Measurements from ENCODE around the gene MAP1S. TPM values are rescaled to one million over a fixed set of nuclear protein-coding genes. Genes with fewer than 3 reads are reported as not detected.
A peak's percentile ranks its signal among the peaks of the same experiment; 100 is the strongest.
"Not testable (repeated sequence)": the region's sequence is repeated elsewhere in the genome, so short reads cannot be mapped to it uniquely, and the experiment has no call there.

The MAP1S gene
- total RNA-seq, 1 experiment from 2014 or later = 51.4 TPM

- Mint-ChIP-seq H3K36me3 (ENCODE audit: insufficient read depth, unreplicated experiment) (peaks cover 6% of the 10 kb centered on the region), H3K4me1 (ENCODE audit: low read depth, unreplicated experiment) (no peaks in the 10 kb centered on the region), H3K9me3 (ENCODE audit: unreplicated experiment) (no peaks in the 10 kb centered on the region), H3K4me3 (ENCODE audit: unreplicated experiment) (no peak overlapping the region), H3K27me3 (ENCODE audit: insufficient read depth, unreplicated experiment) (no peaks in the 10 kb centered on the region), H3K27ac (ENCODE audit: unreplicated experiment) (no peak overlapping the region)
- ChIA-PET CTCF (interaction anchor here (0.6 to 2.0 kb wide), 3 partner anchors 10 to 170 kb away, joined by 3 to 5 read pairs (median 3); partner anchors contain the start of gene RPL18A), POLR2A (no interaction called here)
- TF ChIP-seq CTCF (IDR thresholded peaks at IDR 0.05; ENCODE audit: insufficient read depth in 1 of 2, low read depth in 1 of 2, low read length in 1 of 2, severe bottlenecking in 1 of 2, unreplicated experiment in 1 of 2) = no peak
- H3K4me1 ChIP-seq = no peaks in the 10 kb centered on the region
- DNase-seq = no peak
- no peak overlapping the region for H3K4me3 ChIP-seq (ENCODE audit: low read depth, low read length)
- H3K36me3 ChIP-seq (ENCODE audit: control insufficient read depth, insufficient read depth, low read length) = no peaks in the 10 kb centered on the region
- H3K9me3 ChIP-seq = no peaks in the 10 kb centered on the region
- BruUV-seq (replicated peaks) = no TSS peak
- intact Hi-C loops (cut with micrococcal nuclease; ENCODE audit: unreplicated experiment) = no loop called here
- H3K27me3 ChIP-seq (replicated peaks; ENCODE audit: control insufficient read depth, insufficient read depth, low read length) = no peaks in the 10 kb centered on the region
These were observed 56.9 kb downstream of the MAP1S start for GRCh38 chr19:17775991-17776803.

- BruUV-seq (replicated peaks); H3K27ac Mint-ChIP-seq (ENCODE audit: unreplicated experiment); H3K36me3 Mint-ChIP-seq (ENCODE audit: insufficient read depth, unreplicated experiment); H3K36me3 ChIP-seq (ENCODE audit: control insufficient read depth, insufficient read depth, low read length); H3K4me3 ChIP-seq (ENCODE audit: low read depth, low read length); DNase-seq; H3K27me3 Mint-ChIP-seq (ENCODE audit: insufficient read depth, unreplicated experiment); H3K4me3 Mint-ChIP-seq (ENCODE audit: unreplicated experiment); H3K9me3 Mint-ChIP-seq (ENCODE audit: unreplicated experiment); intact Hi-C loops (cut with micrococcal nuclease; ENCODE audit: unreplicated experiment); POLR2A ChIA-PET; H3K4me1 Mint-ChIP-seq (ENCODE audit: low read depth, unreplicated experiment); H3K4me1 ChIP-seq; H3K9me3 ChIP-seq; H3K27me3 ChIP-seq (replicated peaks; ENCODE audit: control insufficient read depth, insufficient read depth, low read length); CTCF ChIA-PET: not testable (repeated sequence)
These were observed 58.6 kb downstream of the MAP1S start for GRCh38 chr19:17777840-17778239.

- peaks cover 6% of the 10 kb centered on the region for H3K36me3 Mint-ChIP-seq (ENCODE audit: insufficient read depth, unreplicated experiment)
- intact Hi-C loops (cut with micrococcal nuclease; ENCODE audit: unreplicated experiment) = no loop called here
- BruUV-seq (replicated peaks) = no TSS peak
- Histone ChIP-seq H3K36me3 (ENCODE audit: control insufficient read depth, insufficient read depth, low read length) (no peaks in the 10 kb centered on the region), H3K4me1 (no peaks in the 10 kb centered on the region), H3K4me3 (ENCODE audit: low read depth, low read length) (no peak overlapping the region), H3K9me3 (no peaks in the 10 kb centered on the region), H3K27me3 (replicated peaks; ENCODE audit: control insufficient read depth, insufficient read depth, low read length) (no peaks in the 10 kb centered on the region)
- no peaks in the 10 kb centered on the region for H3K9me3 Mint-ChIP-seq (ENCODE audit: unreplicated experiment)
- no peak overlapping the region for H3K27ac Mint-ChIP-seq (ENCODE audit: unreplicated experiment)
- ChIA-PET CTCF (interaction anchor here (0.6 kb wide), 1 partner anchor 10 kb away, joined by 3 read pairs; no protein-coding TSS in a partner anchor), POLR2A (no interaction called here)
- no peak for TF ChIP-seq CTCF (IDR thresholded peaks at IDR 0.05; ENCODE audit: insufficient read depth in 1 of 2, low read depth in 1 of 2, low read length in 1 of 2, severe bottlenecking in 1 of 2, unreplicated experiment in 1 of 2)
- no peak overlapping the region for H3K4me3 Mint-ChIP-seq (ENCODE audit: unreplicated experiment)
- H3K27me3 Mint-ChIP-seq (ENCODE audit: insufficient read depth, unreplicated experiment) = no peaks in the 10 kb centered on the region
- H3K4me1 Mint-ChIP-seq (ENCODE audit: low read depth, unreplicated experiment) = no peaks in the 10 kb centered on the region
- peak; percentile 43 to 75 for DNase-seq
These were observed 59.1 kb downstream of the MAP1S start for GRCh38 chr19:17778251-17778967.

All from Caco-2 (cell line).